Adrenal gland (tissue), 12 donors: ENCODE data around the gene RAB14. TPM values are rescaled to one million over a fixed set of nuclear protein-coding genes. Genes with fewer than 3 reads are reported as not detected.

Experiments
- DNase-seq, 7 donors: peaks; one replicate each; pipeline ENCODE4 v3.0.0-alpha.2; 2019 to 2020
- H3K27ac ChIP-seq, 5 donors: fragments of 200-600 bp; sonication (generic) in 4 of 5; 1 replicate in 3 of 5; 2 replicates in 2 of 5; pipeline versions ENCODE4 v1.5.1 to v1.8.0; 2016 to 2020; ENCODE audit warnings: mild to moderate bottlenecking in 1 of 5
- H3K27me3 ChIP-seq: fragments of 200-600 bp; 2 replicates; pipeline ENCODE4 v1.8.0; 2021
- H3K36me3 ChIP-seq, 2 donors: fragments of 200-600 bp; replicated peaks in 1 of 2; 1 replicate in 1 of 2; 2 replicates in 1 of 2; pipeline versions ENCODE4 v1.5.1 to v1.8.0; 2018 to 2022
- H3K4me1 ChIP-seq, 2 donors: fragments of 200-600 bp; replicated peaks in 1 of 2; 1 replicate in 1 of 2; 2 replicates in 1 of 2; pipeline versions ENCODE4 v1.5.1 to v1.8.0; 2018 to 2021
- H3K4me3 ChIP-seq, 4 donors: fragments of 200-600 bp; sonication (generic) in 3 of 4; one replicate each; pipeline ENCODE4 v1.5.1; 2016 to 2018
- H3K9me3 ChIP-seq, 3 donors: fragments of 200-600 bp; sonication (generic) in 1 of 3; replicated peaks in 1 of 3; 1 replicate in 2 of 3; 2 replicates in 1 of 3; pipeline versions ENCODE4 v1.5.1 to v1.8.0; 2016 to 2021
- POLR2A ChIP-seq, 2 donors: fragments of 450-650 bp; IDR thresholded peaks; one replicate each; pipeline ENCODE4 v1.6.1; 2017; ENCODE audit warnings: antibody characterized with exemption in 2 of 2, mild to moderate bottlenecking in 2 of 2, moderate library complexity in 1 of 2
- WGBS, 4 donors: extraction: QIAGEN DNeasy Blood & Tissue Kit in 2 of 4; methylation state at CpG; one replicate each; pipeline versions ENCODE4 v1.1.5 to v1.1.7; 2013 to 2017; 5-methylcytosine and 5-hydroxymethylcytosine counted together
- intact Hi-C, 2 donors: fragments of 100-400 bp; cut with DNase I; formaldehyde crosslinking; loops; one replicate each; pipeline versions ENCODE4 v1.14.1 to v1.15.0; 2022 to 2023
- polyA plus RNA-seq, 3 donors: library from polyadenylated mRNA; stranded (reverse); fragments of 200-250 nt in 2 of 3; fragments of 350-450 nt in 1 of 3; fragmentation: Illumina TruSeq in 1 of 3; extraction: RNeasy Lipid Tissue Mini Kit (QIAGEN cat#74804) in 1 of 3; gene quantifications; one replicate each; pipeline ENCODE4 v1.2.3, GENCODE V29; 2013 to 2014
- total RNA-seq, 9 donors: library from RNA; depleted of rRNA in 4 of 9; stranded (reverse); fragments of >200 nt in 4 of 9; fragments of 120-200 nt in 1 of 9; fragmentation: NEBNext Ultra II Directional in 1 of 9; extraction: Animal tissue kit (Norgen Biotek cat#: 25700) in 1 of 9; gene quantifications; one replicate each; pipeline versions ENCODE4 v1.1.0 to v1.2.4, GENCODE V29; 2013 to 2023
- TF ChIP-seq, protein P1 (sequence below), 6 experiments: fragments of 450-650 bp in 4 of 6; fragments of 200-600 bp in 2 of 6; sonication (generic) in 1 of 6; IDR thresholded peaks; 1 replicate in 5 of 6; 2 replicates in 1 of 6; pipeline versions ENCODE4 v1.5.1 to v1.8.0; 2016 to 2021; ENCODE audit warnings: antibody characterized with exemption in 6 of 6, mild to moderate bottlenecking in 2 of 6, moderate library complexity in 1 of 6
- donor health status: healthy with polysubstance abuse.
- donor health status: Bipolar disorder and iron deficiency.
- donor health status: DM: yes; HTN: yes; CAD: no.
- donor health status: DM: no; HTN: no; CAD: no.
- donor health status: DM: no; HTN: no; CAD: no.
- donor health status: DM: yes; HTN: yes; CAD: no.

The RAB14 gene
- total and polyA plus RNA-seq, 12 donors, result 16.5 to 108 (median 43.5) TPM

DNA sequence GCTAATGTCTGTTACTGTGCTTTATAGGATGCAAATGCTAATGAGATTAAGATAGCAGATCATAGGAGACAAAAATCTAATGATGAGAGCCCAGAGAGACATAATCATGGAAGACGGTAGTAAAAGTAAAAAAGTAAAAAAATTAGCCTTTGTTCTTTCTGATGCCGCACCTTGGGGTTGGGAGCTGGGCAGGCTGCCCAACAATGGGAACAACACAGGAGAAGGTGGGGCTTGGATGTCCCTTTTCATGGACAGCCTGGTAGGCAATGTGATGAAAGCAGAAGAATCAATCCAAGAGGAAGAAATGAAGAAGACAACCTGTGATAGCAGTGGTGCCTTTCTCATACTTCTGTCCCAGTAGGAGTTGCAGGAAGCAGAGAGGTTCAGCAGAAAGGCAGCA, 57.2 kb downstream of the RAB14 start:
- TF ChIP-seq, protein P1, sequence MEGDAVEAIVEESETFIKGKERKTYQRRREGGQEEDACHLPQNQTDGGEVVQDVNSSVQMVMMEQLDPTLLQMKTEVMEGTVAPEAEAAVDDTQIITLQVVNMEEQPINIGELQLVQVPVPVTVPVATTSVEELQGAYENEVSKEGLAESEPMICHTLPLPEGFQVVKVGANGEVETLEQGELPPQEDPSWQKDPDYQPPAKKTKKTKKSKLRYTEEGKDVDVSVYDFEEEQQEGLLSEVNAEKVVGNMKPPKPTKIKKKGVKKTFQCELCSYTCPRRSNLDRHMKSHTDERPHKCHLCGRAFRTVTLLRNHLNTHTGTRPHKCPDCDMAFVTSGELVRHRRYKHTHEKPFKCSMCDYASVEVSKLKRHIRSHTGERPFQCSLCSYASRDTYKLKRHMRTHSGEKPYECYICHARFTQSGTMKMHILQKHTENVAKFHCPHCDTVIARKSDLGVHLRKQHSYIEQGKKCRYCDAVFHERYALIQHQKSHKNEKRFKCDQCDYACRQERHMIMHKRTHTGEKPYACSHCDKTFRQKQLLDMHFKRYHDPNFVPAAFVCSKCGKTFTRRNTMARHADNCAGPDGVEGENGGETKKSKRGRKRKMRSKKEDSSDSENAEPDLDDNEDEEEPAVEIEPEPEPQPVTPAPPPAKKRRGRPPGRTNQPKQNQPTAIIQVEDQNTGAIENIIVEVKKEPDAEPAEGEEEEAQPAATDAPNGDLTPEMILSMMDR (IDR thresholded peaks at IDR 0.05), result no peak
- no peak for TF ChIP-seq POLR2A (IDR thresholded peaks at IDR 0.05)
- Histone ChIP-seq H3K4me3 (no peak overlapping the region), H3K36me3 (peaks cover 0 to 68% of the 10 kb centered on the region in 2 donors), H3K4me1 (no peaks in the 10 kb centered on the region), H3K27me3 (no peaks in the 10 kb centered on the region), H3K27ac (no peak overlapping the region), H3K9me3 (no peaks in the 10 kb centered on the region)
- 92 to 98% (median 96%) methylated on average over 2 of the region's 2 CpGs for WGBS, 4 donors
- intact Hi-C loops, result no loop called here
- no peak for DNase-seq

DNA sequence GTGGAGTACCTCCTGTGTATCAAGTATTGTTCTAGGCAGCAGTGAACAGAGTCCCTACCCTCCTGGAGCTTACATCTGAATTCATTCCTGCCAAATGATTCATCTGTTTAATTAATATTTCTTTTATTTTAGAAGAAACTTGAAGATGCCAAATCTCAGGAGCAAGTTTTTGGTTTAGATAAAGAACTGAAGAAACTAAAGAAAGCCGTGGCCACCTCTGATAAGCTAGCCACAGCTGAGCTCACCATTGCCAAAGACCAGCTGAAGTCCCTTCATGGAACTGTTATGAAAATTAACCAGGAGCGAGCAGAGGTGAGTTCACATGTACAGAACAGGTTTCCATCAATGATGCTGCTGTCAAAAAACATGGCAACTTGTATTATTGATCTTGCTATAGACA, 57.9 kb downstream of the RAB14 start:
- intact Hi-C loops, result no loop called here
- Histone ChIP-seq H3K4me3 (no peak overlapping the region), H3K36me3 (peaks cover 0 to 72% of the 10 kb centered on the region in 2 donors)

DNA sequence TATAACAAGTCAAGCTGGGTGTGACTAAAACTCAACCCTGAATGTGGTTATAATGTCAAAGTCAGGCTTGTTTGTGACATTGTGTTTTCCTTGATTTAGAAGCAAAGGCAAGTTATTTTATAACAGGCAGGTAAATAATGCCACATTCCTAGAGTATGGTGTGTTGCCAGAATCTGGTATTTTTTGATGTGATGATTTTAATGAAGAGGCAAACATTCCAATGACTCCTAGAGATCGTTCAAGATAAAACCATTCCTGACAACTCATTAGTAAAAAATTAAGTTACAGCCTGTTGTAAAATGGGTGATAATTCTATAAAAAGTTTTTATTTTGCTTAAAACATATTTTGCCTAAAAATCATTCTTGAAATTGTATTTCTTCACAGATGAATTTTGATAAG, 60.0 kb downstream of the RAB14 start:
- Histone ChIP-seq H3K9me3 (no peaks in the 10 kb centered on the region), H3K4me3 (no peak overlapping the region), H3K27ac (no peak overlapping the region), H3K4me1 (no peaks in the 10 kb centered on the region), H3K36me3 (peaks cover 0 to 65% of the 10 kb centered on the region in 2 donors), H3K27me3 (no peaks in the 10 kb centered on the region)
- WGBS, 4 donors, result 93 to 100% (median 97%) methylated on average over 1 of the region's 1 CpG
- intact Hi-C loops, result no loop called here
- TF ChIP-seq, protein P1 (IDR thresholded peaks at IDR 0.05), result no peak
- TF ChIP-seq POLR2A (IDR thresholded peaks at IDR 0.05), result no peak
- DNase-seq, result no peak

More for the DNA sequence above, 57.9 kb downstream of the RAB14 start:
- 91 to 99% (median 97%) methylated on average over 2 of the region's 2 CpGs for WGBS, 4 donors
- H3K27ac ChIP-seq, result no peak overlapping the region
- no peak for DNase-seq
- H3K9me3 ChIP-seq, result no peaks in the 10 kb centered on the region
- no peak for TF ChIP-seq POLR2A (IDR thresholded peaks at IDR 0.05)
- TF ChIP-seq, protein P1 (IDR thresholded peaks at IDR 0.05), result no peak
- H3K27me3 ChIP-seq, result no peaks in the 10 kb centered on the region
- no peaks in the 10 kb centered on the region for H3K4me1 ChIP-seq

DNA sequence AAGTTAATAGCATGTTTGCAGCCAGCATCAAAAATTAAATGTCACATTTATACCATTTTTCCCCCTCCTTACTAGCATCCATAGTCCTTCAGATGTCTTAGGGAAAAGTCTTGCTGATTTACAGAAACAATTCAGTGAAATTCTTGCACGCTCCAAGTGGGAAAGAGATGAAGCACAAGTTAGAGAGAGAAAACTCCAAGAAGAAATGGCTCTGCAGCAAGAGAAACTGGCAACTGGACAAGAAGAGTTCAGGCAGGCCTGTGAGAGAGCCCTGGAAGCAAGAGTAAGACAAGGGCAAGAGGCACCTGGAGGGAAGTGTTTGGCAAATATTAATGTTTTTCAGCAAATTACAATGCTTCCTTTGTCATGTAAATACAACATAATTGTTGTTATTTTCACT, 60.4 kb downstream of the RAB14 start:
- DNase-seq, result no peak
- Histone ChIP-seq H3K27ac (no peak overlapping the region), H3K4me3 (no peak overlapping the region), H3K9me3 (no peaks in the 10 kb centered on the region), H3K27me3 (no peaks in the 10 kb centered on the region), H3K36me3 (peaks cover 0 to 61% of the 10 kb centered on the region in 2 donors), H3K4me1 (no peaks in the 10 kb centered on the region)
- WGBS, 4 donors, result 92 to 94% (median 94%) methylated on average over 1 of the region's 1 CpG
- intact Hi-C loops, result no loop called here
- TF ChIP-seq POLR2A (IDR thresholded peaks at IDR 0.05), result no peak
- TF ChIP-seq, protein P1 (IDR thresholded peaks at IDR 0.05), result no peak
